Activated T-cell treated with anti-CD3 and anti-CD28 coated beads for 4 hours (primary cell): ENCODE measurements around the gene SULT2B1.
A peak's percentile ranks its signal among the peaks of the same experiment; 100 is the strongest.
"Not testable (repeated sequence)": the region's sequence is repeated elsewhere in the genome, so short reads cannot be mapped to it uniquely, and the experiment has no call there.

Experiments
- DNase-seq: peaks from one replicate; pipeline ENCODE4 v3.0.0-alpha.2; 2020

The SULT2B1 gene

DNA sequence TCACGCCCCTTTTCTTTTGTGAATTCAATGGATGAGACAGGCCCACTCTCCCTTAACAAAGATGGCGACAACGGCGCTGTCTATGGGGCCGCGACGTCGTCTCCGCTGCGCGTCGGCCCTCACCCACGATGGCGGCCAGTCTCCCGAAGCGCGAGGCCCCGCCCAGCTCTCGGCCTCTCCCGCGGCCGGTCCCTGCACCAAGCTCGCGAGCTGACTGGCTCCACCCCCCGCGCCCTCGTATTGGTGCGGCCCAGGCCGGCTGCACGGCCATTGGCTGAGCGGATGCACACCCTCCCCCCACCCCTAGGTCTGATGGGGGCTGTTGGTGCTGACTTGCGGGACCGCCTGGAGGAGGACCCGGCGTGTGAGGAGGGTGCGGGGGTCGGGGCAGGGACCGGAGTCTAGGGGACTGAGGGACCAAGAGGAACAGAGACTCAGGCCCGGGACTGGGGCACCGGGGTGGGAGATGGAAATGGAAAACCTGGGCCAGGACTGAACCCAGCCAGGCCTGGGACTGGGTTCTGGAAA is 72.2 kb downstream of the SULT2B1 start:
- peak; percentile 92 for DNase-seq

- DNase-seq: no peak
Observed at GRCh38 chr19:48624791-48625723, 73.1 kb downstream of the SULT2B1 start.

- no peak for DNase-seq
Observed at GRCh38 chr19:48625891-48626327, 73.9 kb downstream of the SULT2B1 start.

DNA sequence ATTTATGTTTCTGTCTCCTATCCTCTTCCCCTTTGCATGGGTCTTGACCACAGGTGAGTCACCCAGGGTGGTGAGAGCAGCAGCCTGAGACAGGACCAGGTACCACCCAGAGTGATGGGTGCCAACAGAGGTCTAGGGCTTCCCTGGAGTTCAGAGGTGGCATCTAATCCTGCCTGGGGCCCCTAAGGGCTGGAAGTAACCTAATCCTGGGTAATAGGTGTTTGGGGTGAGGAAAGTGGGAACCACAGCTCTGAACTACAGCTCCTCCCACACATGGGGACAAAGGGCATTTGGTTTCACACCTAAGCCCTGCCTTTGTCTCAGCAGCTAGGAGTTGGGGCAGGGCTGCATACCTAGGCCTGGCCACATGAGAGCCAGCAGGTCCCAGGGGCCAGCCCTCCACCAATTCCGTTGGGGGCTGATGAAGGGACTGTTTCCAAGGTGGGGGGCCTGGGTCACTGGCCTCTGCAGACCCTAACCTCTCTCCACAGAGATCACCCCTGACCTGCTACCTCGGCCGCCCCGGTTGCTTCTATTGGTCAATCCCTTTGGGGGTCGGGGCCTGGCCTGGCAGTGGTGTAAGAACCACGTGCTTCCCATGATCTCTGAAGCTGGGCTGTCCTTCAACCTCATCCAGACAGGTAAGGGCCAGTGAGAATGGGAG is 75.4 kb downstream of the SULT2B1 start:
- DNase-seq: no peak

- no peak for DNase-seq
Observed at GRCh38 chr19:48627865-48628314, 75.9 kb downstream of the SULT2B1 start.

- no peak for DNase-seq
Observed at GRCh38 chr19:48628486-48629296, 76.7 kb downstream of the SULT2B1 start.

DNA sequence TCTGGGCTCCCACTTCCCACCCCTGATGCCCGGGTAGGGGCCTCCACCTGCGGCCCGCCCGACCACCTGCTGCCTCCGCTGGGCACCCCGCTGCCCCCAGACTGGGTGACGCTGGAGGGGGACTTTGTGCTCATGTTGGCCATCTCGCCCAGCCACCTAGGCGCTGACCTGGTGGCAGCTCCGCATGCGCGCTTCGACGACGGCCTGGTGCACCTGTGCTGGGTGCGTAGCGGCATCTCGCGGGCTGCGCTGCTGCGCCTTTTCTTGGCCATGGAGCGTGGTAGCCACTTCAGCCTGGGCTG is 77.3 kb downstream of the SULT2B1 start:
- DNase-seq: no peak

- no peak for DNase-seq
Observed at GRCh38 chr19:48629599-48630295, 77.8 kb downstream of the SULT2B1 start.

DNA sequence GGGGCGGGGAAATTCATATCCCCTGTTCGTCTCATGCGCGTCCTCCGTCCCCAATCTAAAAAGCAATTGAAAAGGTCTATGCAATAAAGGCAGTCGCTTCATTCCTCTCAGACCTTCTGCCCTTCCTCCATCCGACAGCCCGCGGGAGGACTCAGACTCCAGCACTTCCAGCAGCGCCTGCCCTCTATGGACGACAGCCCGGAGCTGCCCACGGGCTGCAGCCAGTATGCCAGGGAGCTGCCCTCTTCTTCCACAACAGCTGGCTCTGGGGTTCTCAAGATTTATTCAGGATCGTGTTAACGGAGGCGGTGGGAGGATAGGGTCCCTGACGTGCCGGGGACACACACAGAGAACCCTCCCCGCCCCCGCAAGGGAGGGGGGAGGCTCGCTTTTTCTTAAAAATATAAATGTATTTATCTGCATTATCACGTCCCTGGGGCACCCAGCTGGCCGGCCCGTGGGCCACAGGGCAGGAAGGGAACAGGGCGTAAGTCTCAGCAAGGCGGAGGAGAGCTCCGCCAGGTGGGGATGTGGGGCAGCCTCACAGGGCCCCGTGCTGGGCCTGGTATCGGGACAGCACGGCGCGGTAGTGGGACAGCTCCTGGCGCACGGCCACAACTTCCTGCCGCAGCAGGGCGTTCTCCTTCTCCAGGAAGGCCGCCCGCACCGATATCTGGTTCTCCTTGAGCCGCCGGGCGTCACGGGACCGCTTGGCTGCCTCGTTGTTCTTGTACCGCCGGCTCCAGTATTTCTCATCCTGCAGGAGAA is 78.5 kb downstream of the SULT2B1 start:
- DNase-seq: no peak

DNA sequence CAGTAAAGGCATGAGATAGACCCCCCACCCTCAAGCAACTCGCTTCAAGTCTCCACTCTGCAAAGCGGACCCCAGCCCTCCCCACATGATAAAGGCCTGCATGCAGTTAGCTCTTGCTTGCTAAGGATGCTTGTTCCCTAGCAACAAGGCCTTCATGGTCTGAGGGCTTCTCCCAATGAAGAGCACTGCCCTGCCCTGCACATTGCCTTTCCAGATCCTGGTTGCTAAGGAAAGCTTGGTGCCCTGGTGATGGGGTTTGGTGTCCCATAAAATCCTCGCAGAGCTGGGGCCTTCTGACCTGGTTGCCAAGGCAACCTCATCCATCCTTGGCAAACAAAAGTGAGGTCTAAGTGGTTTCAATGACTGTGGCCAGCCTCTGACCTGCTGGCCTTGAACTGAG is 79.3 kb downstream of the SULT2B1 start:
- no peak for DNase-seq

GRCh38 chr19:48632286-48632685 is 80.3 kb downstream of the SULT2B1 start:
- not testable (repeated sequence) for DNase-seq

GRCh38 chr19:48632692-48633147 is 80.7 kb downstream of the SULT2B1 start:
- no peak for DNase-seq

DNA sequence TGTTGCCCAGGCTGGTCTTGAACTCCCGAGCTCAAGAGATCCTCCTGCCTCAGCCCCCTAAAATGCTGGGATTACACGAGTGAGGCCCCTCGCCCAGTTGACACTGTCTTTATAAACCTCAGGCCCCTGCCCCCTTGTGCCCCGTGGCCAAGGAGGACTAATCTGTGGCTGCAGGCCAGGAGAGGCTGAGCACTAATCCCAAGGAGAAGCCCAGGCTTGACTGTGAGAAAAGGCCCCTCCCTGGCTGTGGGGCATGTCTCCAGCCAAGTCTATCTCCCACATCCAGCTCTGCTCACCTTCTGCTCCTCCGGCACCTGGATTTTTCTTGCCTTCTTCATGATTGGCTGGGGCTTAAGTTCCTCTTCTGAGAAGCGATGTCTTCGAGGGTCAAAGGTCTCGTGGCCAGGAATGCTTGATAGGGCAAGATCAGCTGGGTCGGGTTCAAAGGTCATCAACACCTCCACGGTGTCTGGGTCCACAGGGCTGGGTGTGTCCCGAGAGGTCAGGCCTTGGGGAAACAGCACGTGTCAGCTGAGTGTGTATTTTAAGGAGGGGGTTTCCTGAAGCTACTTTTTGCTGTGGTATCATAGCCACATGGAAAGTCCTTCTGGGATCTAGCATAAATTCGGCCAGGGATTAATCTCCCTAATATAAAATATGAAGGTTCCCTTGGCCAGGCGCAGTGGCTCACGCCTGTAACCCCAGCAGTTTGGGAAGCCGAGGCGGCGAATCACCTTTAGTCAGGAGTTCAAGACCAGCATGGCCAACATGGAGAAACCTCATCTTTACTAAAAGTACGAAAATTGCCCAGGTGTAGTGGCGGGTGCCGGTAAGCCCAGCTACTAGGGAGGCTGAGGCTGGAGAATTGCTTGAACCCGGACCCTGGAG is 81.4 kb downstream of the SULT2B1 start:
- DNase-seq: no peak

GRCh38 chr19:48634036-48634342 is 82.0 kb downstream of the SULT2B1 start:
- DNase-seq: no peak

DNA sequence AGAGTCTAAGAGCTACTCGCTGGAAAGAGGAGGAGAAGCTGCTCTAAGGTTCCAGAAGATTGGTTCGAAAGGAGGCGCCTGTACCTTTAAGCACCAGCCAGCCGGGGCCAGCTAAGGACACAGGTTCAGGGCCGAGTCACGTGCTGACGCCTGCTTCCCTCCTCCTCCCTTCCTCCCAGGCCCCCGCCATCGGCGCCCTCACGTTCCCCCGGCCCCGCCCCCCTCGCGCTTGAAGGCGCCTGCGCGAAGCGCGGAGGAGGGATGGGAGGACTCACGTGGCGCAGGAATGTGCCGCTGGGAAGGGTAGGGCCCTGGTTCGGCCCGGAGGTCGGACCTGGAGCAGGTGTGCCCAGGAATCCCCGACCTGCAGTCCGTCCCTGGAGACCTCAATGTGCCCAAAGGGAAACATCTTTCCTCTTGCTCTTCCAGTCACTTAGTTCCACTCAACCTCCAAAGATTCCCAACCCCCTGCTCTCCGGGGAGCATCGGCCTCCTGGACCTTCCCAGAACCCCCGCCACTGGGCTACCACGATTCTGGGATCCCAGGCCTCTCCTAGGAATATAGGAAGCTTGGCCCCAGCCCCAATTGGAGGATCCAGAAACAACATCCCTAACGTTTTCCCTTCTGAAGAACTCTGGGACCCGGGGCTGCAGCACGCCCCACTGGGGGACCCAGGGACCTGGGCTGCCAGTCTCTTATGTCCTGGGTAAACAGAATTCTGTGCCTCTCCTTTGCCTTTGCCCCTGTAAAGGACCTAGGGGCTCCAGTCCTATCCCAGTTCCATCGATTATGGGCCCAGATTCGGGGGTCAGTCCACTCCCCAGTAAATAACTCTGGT is 82.7 kb downstream of the SULT2B1 start:
- peak; percentile 88 for DNase-seq

- peak; percentile 66 for DNase-seq
Observed at GRCh38 chr19:48635263-48635965, 83.4 kb downstream of the SULT2B1 start.

DNA sequence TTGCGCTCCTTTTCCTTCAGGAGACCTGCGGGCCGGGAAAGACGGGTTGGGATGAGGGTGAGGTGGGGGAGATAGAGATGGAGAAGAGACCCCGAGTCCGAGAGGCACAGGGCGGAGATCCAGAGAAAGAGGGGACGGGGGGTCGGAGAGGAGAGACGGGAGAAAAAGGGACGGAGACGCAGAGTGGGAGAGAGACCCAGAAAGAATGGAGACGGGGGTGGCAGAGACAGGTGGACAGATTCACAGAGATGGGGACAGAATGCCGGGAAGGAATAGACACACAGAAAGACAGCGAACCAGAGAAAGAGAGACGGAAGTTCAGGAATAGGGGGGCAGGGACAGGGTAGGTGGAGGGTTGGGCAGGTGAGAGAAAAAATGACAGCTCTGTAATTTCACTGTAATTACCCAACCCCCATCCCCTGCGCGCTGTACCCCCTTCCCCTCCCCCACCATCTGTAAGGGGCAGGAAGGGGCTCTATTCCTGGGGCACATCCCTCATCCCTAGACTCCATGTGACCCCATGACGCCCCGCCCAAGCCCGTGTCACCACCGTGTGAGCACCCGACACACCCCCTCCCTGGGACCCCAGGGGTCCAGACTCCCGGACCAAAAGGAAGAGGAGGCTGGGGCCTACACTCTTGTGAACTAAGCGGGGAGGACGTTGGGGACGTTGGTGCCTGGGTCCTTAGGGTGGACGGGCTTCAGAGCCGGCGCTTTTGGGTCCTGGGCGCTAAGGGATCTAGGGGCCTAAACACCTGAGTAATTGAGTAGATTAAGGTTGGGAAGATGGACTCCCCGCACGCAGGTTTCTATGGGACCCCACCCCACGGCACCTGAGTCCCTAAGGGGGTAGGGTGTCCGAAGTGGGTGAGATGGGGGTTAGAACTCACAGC is 84.2 kb downstream of the SULT2B1 start:
- DNase-seq: no peak

- no peak for DNase-seq
Observed at GRCh38 chr19:48636859-48637448, 85.0 kb downstream of the SULT2B1 start, which contains the start of gene DBP. Gene DBP, minus strand, starts transcription at chr19:48637379. Its CDS starts 385 bp downstream, at chr19:48636994.
